GM12878 (cell line): ENCODE data around the gene MRPL54. TPM values are rescaled to one million over a fixed set of nuclear protein-coding genes. Genes with fewer than 3 reads are reported as not detected.

Experiments
- ATAC-seq: fragments of 200-7000 bp; cut with Tn5 transposase; 3 replicates; pipeline ENCODE4 v1.9.1; 2020; ENCODE audit warnings: mild to moderate bottlenecking, moderate library complexity
- BruUV-seq: library from RNA; stranded (reverse); fragments of 400-500 nt; replicated peaks from 2 replicates; lab custom pipeline; 2021; lab: Mats Ljungman, UMichigan
- CTCF ChIA-PET: fragments of 300-600 bp; sonication (Branson Sonifier 250); formaldehyde crosslinking; extraction: SDS; loops from one replicate; lab custom pipeline; 2021; ENCODE audit warnings: inconsistent platforms; lab: Yijun Ruan, JAX
- POLR2A ChIA-PET: fragments of 350-600 bp; formaldehyde crosslinking; extraction: SDS; loops from one replicate; lab custom pipeline; 2021; ENCODE audit warnings: inconsistent platforms; lab: Charles Lee
- RAD21 ChIA-PET: fragments of 300-600 bp; sonication (Branson Sonifier 250); formaldehyde crosslinking; loops from one replicate; lab custom pipeline; 2023; ENCODE audit warnings: antibody characterized with exemption; ENCODE audit not compliant: unreplicated experiment; lab: Charles Lee
- SMC1A ChIA-PET: fragments of 300-600 bp; sonication (Branson Sonifier 250); formaldehyde crosslinking; loops from one replicate; lab custom pipeline; 2023; ENCODE audit not compliant: unreplicated experiment, uncharacterized antibody; lab: Charles Lee
- DNase-seq: peaks from one replicate; pipeline ENCODE4 v3.0.0-alpha.2; 2011; ENCODE audit warnings: low read depth, low spot score
- FAIRE-seq: peaks from 3 replicates; lab custom pipeline; 2011; peaks lifted over from hg19 to GRCh38; lab: Jason Lieb, UNC
- H2AFZ ChIP-seq: 2 replicates; pipeline ENCODE4 v1.6.0; 2011; ENCODE audit warnings: low read depth, low read length, control low read depth; ENCODE audit not compliant: control insufficient read depth
- H3K27ac ChIP-seq: 2 replicates; pipeline ENCODE4 v1.5.1; 2011; ENCODE audit warnings: control low read depth; ENCODE audit not compliant: control insufficient read depth, insufficient read depth
- H3K27me3 ChIP-seq, 2 experiments: replicated peaks in 1 of 2; 2 replicates each; pipeline versions ENCODE4 v1.6.0 to v1.6.1; 2011; ENCODE audit warnings: low read length in 1 of 2; ENCODE audit not compliant: control insufficient read depth in 2 of 2, insufficient read depth in 2 of 2
- H3K36me3 ChIP-seq, 2 experiments: 2 replicates each; pipeline ENCODE4 v1.5.1; 2011; ENCODE audit warnings: low read length in 1 of 2; ENCODE audit not compliant: control insufficient read depth in 2 of 2, insufficient read depth in 2 of 2
- H3K4me1 ChIP-seq: 2 replicates; pipeline ENCODE4 v1.6.1; 2011; ENCODE audit warnings: mild to moderate bottlenecking, low read length, moderate library complexity, mixed read lengths; ENCODE audit not compliant: control insufficient read depth, insufficient read depth
- H3K4me2 ChIP-seq: 2 replicates; pipeline ENCODE4 v1.6.0; 2011; ENCODE audit warnings: control low read depth; ENCODE audit not compliant: control insufficient read depth, insufficient read depth
- H3K4me3 ChIP-seq: fragments of 200-600 bp; sonication (generic); 2 replicates; pipeline ENCODE4 v1.5.1; 2016
- H3K79me2 ChIP-seq: 2 replicates; pipeline ENCODE4 v1.6.0; 2011; ENCODE audit warnings: low read length; ENCODE audit not compliant: control insufficient read depth, insufficient read depth
- H3K9ac ChIP-seq: 2 replicates; pipeline ENCODE4 v1.8.0; 2011; ENCODE audit warnings: low read length, control low read depth, mixed read lengths; ENCODE audit not compliant: control insufficient read depth, insufficient read depth
- H3K9me3 ChIP-seq: replicated peaks from 3 replicates; pipeline ENCODE4 v1.5.1; 2011; ENCODE audit warnings: mild to moderate bottlenecking, low read length; ENCODE audit not compliant: control insufficient read depth, insufficient read depth
- H4K20me1 ChIP-seq: 2 replicates; pipeline ENCODE4 v1.6.0; 2011; ENCODE audit not compliant: control insufficient read depth, insufficient read depth
- CEBPB ChIP-seq, 2 experiments: fragments of 150-350 bp in 1 of 2; IDR thresholded peaks; 2 replicates each; pipeline ENCODE4 v1.6.1; 2012 to 2014; ENCODE audit warnings: low read depth in 2 of 2, low read length in 2 of 2, borderline replicate concordance in 1 of 2, inconsistent platforms in 1 of 2
- E4F1 ChIP-seq: fragments of 450-650 bp; IDR thresholded peaks from 2 replicates; pipeline ENCODE4 v1.6.1; 2018; ENCODE audit warnings: borderline replicate concordance, mild to moderate bottlenecking; ENCODE audit not compliant: partially characterized antibody
- HDAC6 ChIP-seq: fragments of 200-600 bp; sonication (generic); IDR thresholded peaks from one replicate; pipeline ENCODE4 v1.8.0; 2017; ENCODE audit warnings: antibody characterized with exemption; ENCODE audit not compliant: unreplicated experiment
- HSF1 ChIP-seq: fragments of 150-350 bp; IDR thresholded peaks from 2 replicates; pipeline ENCODE4 v1.6.1; 2014; ENCODE audit warnings: mild to moderate bottlenecking, low read depth, low read length
- NFYA ChIP-seq: IDR thresholded peaks from 2 replicates; pipeline ENCODE4 v1.6.1; 2011; ENCODE audit warnings: low read depth, mild to moderate bottlenecking, low read length, improper control_type of control experiment, borderline replicate concordance
- NR2F1 ChIP-seq: fragments of 450-650 bp; conservative IDR thresholded peaks from 2 replicates; pipeline ENCODE4 v1.6.1; 2017; ENCODE audit warnings: mild to moderate bottlenecking
- RAD51 ChIP-seq: fragments of 450-650 bp; IDR thresholded peaks from 2 replicates; pipeline ENCODE4 v1.6.1; 2016; ENCODE audit warnings: moderate library complexity, mild to moderate bottlenecking, inconsistent platforms
- RB1 ChIP-seq: fragments of 450-650 bp; formaldehyde crosslinking; IDR thresholded peaks from 2 replicates; pipeline ENCODE4 v1.6.1; 2017; ENCODE audit warnings: mild to moderate bottlenecking, borderline replicate concordance
- RUNX3 ChIP-seq: IDR thresholded peaks from 2 replicates; pipeline ENCODE4 v1.6.1; 2012; ENCODE audit warnings: low read length, inconsistent platforms
- WGBS: methylation state at CpG from one replicate; pipeline ENCODE4 v1.1.6; 2016; ENCODE audit warnings: low lambda C conversion rate; ENCODE audit not compliant: insufficient replicate concordance, insufficient coverage; ENCODE audit errors: missing lambda C conversion rate; 5-methylcytosine and 5-hydroxymethylcytosine counted together
- in situ Hi-C: fragments of 300-500 bp; cut with MboI; formaldehyde crosslinking; loops from 9 replicates; pipeline ENCODE4 v1.14.3; 2018; ENCODE audit warnings: mixed read lengths
- intact Hi-C: fragments of 100-400 bp; cut with micrococcal nuclease; formaldehyde crosslinking; loops from one replicate; pipeline ENCODE4 v1.14.2; 2022; ENCODE audit not compliant: unreplicated experiment
- polyA plus RNA-seq, 11 experiments: library from polyadenylated mRNA; depleted of rRNA in 4 of 11; unstranded in 6 of 11; stranded (reverse) in 5 of 11; fragments of >200 nt; fragmentation: Nextera tagmentation in 4 of 11; fragmentation: Illumina TruSeq in 1 of 11; extraction: Ambion mirVana in 4 of 11; extraction: Trizol in 1 of 11; gene quantifications; 1 replicate in 1 of 11; 2 replicates in 10 of 11; pipeline versions ENCODE4 v1.2.1 to v1.2.3, GENCODE V29; 2011 to 2016; ENCODE audit warnings: inconsistent platforms in 2 of 11, missing spikeins in 2 of 11, low read depth in 1 of 11
- total RNA-seq, 4 experiments: library from RNA; depleted of rRNA in 3 of 4; stranded (reverse); fragments of >200 nt in 3 of 4; fragmentation: Illumina TruSeq in 1 of 4; extraction: Trizol in 1 of 4; gene quantifications; 2 replicates each; pipeline versions ENCODE4 v1.2.1 to v1.2.3, GENCODE V29; 2013 to 2021
- TF ChIP-seq, protein P1 (sequence below): fragments of 450-650 bp; IDR thresholded peaks from 2 replicates; pipeline ENCODE4 v1.6.1; 2016; ENCODE audit warnings: mild to moderate bottlenecking, moderate library complexity, borderline replicate concordance
- TF ChIP-seq, protein P2 (sequence below): fragments of 450-650 bp; formaldehyde crosslinking; IDR thresholded peaks from 2 replicates; pipeline ENCODE4 v1.4.0; 2022; ENCODE audit warnings: mild to moderate bottlenecking, moderate library complexity

Gene MRPL54
- total and polyA plus RNA-seq, 10 of the 15 experiments (the other 5 are each of a cell fraction or from before 2014, with no cell fraction given) = 3.1 to 98.7 (median 75.2) TPM

- DNase-seq = no peak
- CTCF ChIA-PET = interaction anchor here (1.3 kb wide), 1 partner anchor 54 kb away, joined by 3 read pairs; no protein-coding TSS in a partner anchor
- in situ Hi-C loops = no loop called here
- Histone ChIP-seq H3K9me3 (no peaks in the 10 kb centered on the region), H3K4me2 (no peak overlapping the region), H3K27ac (no peak overlapping the region), H3K4me3 (no peak overlapping the region), H3K36me3 (peaks cover 0 to 18% of the 10 kb centered on the region in 2 experiments; a peak in 2 of 4 replicates), H4K20me1 (no peaks in the 10 kb centered on the region), H3K79me2 (peaks cover 4% of the 10 kb centered on the region), H3K9ac (no peak overlapping the region), H3K27me3 (no peaks in the 10 kb centered on the region), H2AFZ (no peak overlapping the region), H3K4me1 (peaks cover 3% of the 10 kb centered on the region; the same call in 1 of the 2 replicates)
- RAD21 ChIA-PET = no interaction called here
- BruUV-seq = no TSS peak
- ATAC-seq = no peak
- POLR2A ChIA-PET = no interaction called here
- 94% methylated on average over 24 of the region's 25 CpGs for WGBS
- intact Hi-C loops = no loop called here
- SMC1A ChIA-PET = no interaction called here
- no peak for FAIRE-seq
- TF ChIP-seq, protein P1, sequence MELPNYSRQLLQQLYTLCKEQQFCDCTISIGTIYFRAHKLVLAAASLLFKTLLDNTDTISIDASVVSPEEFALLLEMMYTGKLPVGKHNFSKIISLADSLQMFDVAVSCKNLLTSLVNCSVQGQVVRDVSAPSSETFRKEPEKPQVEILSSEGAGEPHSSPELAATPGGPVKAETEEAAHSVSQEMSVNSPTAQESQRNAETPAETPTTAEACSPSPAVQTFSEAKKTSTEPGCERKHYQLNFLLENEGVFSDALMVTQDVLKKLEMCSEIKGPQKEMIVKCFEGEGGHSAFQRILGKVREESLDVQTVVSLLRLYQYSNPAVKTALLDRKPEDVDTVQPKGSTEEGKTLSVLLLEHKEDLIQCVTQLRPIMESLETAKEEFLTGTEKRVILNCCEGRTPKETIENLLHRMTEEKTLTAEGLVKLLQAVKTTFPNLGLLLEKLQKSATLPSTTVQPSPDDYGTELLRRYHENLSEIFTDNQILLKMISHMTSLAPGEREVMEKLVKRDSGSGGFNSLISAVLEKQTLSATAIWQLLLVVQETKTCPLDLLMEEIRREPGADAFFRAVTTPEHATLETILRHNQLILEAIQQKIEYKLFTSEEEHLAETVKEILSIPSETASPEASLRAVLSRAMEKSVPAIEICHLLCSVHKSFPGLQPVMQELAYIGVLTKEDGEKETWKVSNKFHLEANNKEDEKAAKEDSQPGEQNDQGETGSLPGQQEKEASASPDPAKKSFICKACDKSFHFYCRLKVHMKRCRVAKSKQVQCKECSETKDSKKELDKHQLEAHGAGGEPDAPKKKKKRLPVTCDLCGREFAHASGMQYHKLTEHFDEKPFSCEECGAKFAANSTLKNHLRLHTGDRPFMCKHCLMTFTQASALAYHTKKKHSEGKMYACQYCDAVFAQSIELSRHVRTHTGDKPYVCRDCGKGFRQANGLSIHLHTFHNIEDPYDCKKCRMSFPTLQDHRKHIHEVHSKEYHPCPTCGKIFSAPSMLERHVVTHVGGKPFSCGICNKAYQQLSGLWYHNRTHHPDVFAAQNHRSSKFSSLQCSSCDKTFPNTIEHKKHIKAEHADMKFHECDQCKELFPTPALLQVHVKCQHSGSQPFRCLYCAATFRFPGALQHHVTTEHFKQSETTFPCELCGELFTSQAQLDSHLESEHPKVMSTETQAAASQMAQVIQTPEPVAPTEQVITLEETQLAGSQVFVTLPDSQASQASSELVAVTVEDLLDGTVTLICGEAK = no peak
- no peak for TF ChIP-seq RB1
- no peak for TF ChIP-seq RAD51
- TF ChIP-seq E4F1 = no peak
- TF ChIP-seq HDAC6 = no peak
- TF ChIP-seq, protein P2, sequence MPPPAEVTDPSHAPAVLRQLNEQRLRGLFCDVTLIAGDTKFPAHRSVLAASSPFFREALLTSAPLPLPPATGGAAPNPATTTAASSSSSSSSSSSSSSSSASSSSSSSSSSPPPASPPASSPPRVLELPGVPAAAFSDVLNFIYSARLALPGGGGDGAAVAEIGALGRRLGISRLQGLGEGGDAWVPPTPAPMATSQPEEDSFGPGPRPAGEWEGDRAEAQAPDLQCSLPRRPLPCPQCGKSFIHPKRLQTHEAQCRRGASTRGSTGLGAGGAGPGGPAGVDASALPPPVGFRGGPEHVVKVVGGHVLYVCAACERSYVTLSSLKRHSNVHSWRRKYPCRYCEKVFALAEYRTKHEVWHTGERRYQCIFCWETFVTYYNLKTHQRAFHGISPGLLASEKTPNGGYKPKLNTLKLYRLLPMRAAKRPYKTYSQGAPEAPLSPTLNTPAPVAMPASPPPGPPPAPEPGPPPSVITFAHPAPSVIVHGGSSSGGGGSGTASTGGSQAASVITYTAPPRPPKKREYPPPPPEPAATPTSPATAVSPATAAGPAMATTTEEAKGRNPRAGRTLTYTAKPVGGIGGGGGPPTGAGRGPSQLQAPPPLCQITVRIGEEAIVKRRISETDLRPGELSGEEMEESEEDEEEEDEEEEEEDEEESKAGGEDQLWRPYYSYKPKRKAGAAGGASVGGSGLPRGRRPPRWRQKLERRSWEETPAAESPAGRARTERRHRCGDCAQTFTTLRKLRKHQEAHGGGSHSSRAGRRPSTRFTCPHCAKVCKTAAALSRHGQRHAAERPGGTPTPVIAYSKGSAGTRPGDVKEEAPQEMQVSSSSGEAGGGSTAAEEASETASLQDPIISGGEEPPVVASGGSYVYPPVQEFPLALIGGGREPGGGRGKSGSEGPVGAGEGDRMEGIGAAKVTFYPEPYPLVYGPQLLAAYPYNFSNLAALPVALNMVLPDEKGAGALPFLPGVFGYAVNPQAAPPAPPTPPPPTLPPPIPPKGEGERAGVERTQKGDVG (CRISPR knock-in tag) = no peak
- TF ChIP-seq NFYA = no peak
- no peak for TF ChIP-seq NR2F1
- no peak for TF ChIP-seq RUNX3
- TF ChIP-seq HSF1 = no peak
- TF ChIP-seq CEBPB (IDR thresholded peaks at IDR 0.05; ENCODE audit: borderline replicate concordance in 1 of 2, low read depth in 2 of 2, low read length in 2 of 2) = no peak
Observed at GRCh38 chr19:3768015-3768747, 5.7 kb downstream of the MRPL54 start.
